ENCODE measurements around the gene CACNB4. TPM values are rescaled to one million over a fixed set of nuclear protein-coding genes. Genes with fewer than 3 reads are reported as not detected.

Gene CACNB4
- total RNA-seq, 1 experiment from 2014 or later: 0.19 TPM

DNA sequence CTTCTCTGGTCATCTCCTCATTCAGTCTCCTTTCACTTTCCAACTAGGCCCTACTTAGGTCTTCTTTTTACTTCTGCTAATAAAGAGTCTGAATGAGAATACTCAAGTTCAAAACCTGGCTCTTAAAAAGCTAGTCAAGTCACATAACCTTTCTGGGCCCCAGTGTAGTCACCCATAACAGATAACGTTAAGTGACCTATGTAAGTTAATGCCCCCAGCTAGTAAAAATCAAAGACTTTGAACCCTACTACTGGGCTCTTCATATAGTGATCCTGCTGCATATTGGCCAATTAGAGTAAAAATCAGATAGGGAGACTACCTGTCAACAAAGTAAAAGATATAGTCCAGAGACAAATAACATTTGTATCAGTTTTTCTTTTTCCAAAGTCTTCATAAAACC lies 288.4 kb downstream of the CACNB4 start:
- no peak for DNase-seq (ENCODE audit: low spot score)
- POLR2A ChIA-PET (ENCODE audit: low non-redundant PET): no interaction called here
- BruUV-seq (replicated peaks): no TSS peak
- no peaks in the 10 kb centered on the region for H3K27me3 ChIP-seq (replicated peaks; ENCODE audit: insufficient read depth, low read depth, low read length, poor library complexity)
- intact Hi-C loops (cut with micrococcal nuclease; ENCODE audit: unreplicated experiment): no loop called here
- H3K9me3 ChIP-seq (ENCODE audit: low read depth, low read length, poor library complexity, severe bottlenecking): no peaks in the 10 kb centered on the region
- no peak overlapping the region for H3K4me3 ChIP-seq (ENCODE audit: low read depth, low read length, poor library complexity, severe bottlenecking)
- H3K27ac ChIP-seq (ENCODE audit: low read depth, low read length, poor library complexity, severe bottlenecking): no peak overlapping the region
- H3K36me3 ChIP-seq (ENCODE audit: insufficient read depth, low read length, poor library complexity, severe bottlenecking): peaks cover 42% of the 10 kb centered on the region
- CTCF ChIA-PET: no interaction called here
- no peaks in the 10 kb centered on the region for H3K4me1 ChIP-seq (ENCODE audit: insufficient read depth, low read length, poor library complexity, severe bottlenecking)
- TF ChIP-seq, protein P1, sequence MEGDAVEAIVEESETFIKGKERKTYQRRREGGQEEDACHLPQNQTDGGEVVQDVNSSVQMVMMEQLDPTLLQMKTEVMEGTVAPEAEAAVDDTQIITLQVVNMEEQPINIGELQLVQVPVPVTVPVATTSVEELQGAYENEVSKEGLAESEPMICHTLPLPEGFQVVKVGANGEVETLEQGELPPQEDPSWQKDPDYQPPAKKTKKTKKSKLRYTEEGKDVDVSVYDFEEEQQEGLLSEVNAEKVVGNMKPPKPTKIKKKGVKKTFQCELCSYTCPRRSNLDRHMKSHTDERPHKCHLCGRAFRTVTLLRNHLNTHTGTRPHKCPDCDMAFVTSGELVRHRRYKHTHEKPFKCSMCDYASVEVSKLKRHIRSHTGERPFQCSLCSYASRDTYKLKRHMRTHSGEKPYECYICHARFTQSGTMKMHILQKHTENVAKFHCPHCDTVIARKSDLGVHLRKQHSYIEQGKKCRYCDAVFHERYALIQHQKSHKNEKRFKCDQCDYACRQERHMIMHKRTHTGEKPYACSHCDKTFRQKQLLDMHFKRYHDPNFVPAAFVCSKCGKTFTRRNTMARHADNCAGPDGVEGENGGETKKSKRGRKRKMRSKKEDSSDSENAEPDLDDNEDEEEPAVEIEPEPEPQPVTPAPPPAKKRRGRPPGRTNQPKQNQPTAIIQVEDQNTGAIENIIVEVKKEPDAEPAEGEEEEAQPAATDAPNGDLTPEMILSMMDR (conservative IDR thresholded peaks at IDR 0.05; ENCODE audit: low read depth, low read length): no peak
- no peak for TF ChIP-seq EZH2 (IDR thresholded peaks at IDR 0.05; ENCODE audit: borderline replicate concordance, low read depth, low read length, poor library complexity, severe bottlenecking)

DNA sequence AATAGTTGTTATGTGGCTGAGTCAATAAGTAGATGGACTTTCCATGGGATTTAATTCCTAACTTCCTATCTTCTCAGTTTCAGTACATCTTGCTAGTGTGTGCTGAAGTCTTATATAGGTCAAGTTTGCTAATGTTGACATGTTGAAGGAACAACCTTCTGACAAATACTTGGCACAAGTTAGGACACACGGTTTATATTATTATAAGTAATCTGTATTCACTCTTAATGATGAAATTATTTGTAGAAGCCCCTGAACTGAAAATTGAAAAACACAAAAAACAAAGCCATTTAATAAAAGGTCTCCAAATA lies 289.8 kb downstream of the CACNB4 start:
- Histone ChIP-seq H3K36me3 (ENCODE audit: insufficient read depth, low read length, poor library complexity, severe bottlenecking) (peaks cover 49% of the 10 kb centered on the region), H3K9me3 (ENCODE audit: low read depth, low read length, poor library complexity, severe bottlenecking) (no peaks in the 10 kb centered on the region), H3K4me3 (ENCODE audit: low read depth, low read length, poor library complexity, severe bottlenecking) (no peak overlapping the region), H3K4me1 (ENCODE audit: insufficient read depth, low read length, poor library complexity, severe bottlenecking) (no peaks in the 10 kb centered on the region), H3K27ac (ENCODE audit: low read depth, low read length, poor library complexity, severe bottlenecking) (no peak overlapping the region), H3K27me3 (replicated peaks; ENCODE audit: insufficient read depth, low read depth, low read length, poor library complexity) (no peaks in the 10 kb centered on the region)
- no peak for DNase-seq (ENCODE audit: low spot score)
- ChIA-PET POLR2A (ENCODE audit: low non-redundant PET) (no interaction called here), CTCF (no interaction called here)
- intact Hi-C loops (cut with micrococcal nuclease; ENCODE audit: unreplicated experiment): no loop called here
- TF ChIP-seq EZH2 (IDR thresholded peaks at IDR 0.05; ENCODE audit: borderline replicate concordance, low read depth, low read length, poor library complexity, severe bottlenecking): no peak
- TF ChIP-seq, protein P1 (conservative IDR thresholded peaks at IDR 0.05; ENCODE audit: low read depth, low read length): no peak
- no TSS peak for BruUV-seq (replicated peaks)

DNA sequence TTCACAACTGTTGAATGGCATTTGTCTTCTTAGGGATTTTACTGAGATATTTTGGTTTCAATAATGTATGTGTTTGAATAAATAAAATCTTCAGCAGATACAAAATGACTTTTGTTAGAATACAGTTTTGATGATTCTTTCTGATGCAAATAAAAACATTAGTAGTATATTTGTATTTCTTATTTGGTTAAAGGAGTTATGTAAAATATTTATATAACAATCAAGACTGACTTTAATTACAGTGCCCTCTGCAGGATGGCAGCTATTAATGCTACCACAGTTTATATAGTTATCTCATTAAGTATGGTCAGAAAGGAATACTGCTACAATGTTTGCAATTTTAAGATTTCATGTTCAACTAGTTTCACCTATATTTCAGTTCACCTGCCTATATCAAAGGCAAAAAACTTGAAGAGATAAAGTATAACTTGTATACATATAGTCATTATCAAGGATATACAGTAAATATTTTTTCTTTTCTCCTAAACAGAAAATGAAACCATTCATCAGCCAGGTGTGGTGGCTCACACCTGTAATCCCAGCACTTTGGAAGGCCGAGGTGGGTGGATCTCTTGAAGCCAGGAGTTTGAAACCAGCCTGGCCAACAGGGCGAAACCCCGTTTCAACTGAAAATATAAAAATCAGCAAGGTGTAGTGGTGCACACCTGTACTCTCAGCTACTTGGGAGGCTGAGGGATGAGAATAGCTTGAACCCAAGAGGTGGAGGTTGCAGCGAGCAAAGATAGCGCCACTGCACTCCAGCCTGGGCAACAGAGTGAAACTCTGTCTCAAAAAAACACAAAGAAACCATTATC lies 290.4 kb downstream of the CACNB4 start:
- TF ChIP-seq EZH2 (IDR thresholded peaks at IDR 0.05; ENCODE audit: borderline replicate concordance, low read depth, low read length, poor library complexity, severe bottlenecking): no peak
- TF ChIP-seq, protein P1 (conservative IDR thresholded peaks at IDR 0.05; ENCODE audit: low read depth, low read length): peak; percentile 78
- ChIA-PET POLR2A (ENCODE audit: low non-redundant PET) (interaction anchor here (0.6 kb wide), 1 partner anchor 43 kb away, joined by 4 read pairs; no protein-coding TSS in a partner anchor), CTCF (interaction anchor here (0.6 kb wide), 1 partner anchor 136 kb away, joined by 8 read pairs; no protein-coding TSS in a partner anchor)
- H3K27ac ChIP-seq (ENCODE audit: low read depth, low read length, poor library complexity, severe bottlenecking): no peak overlapping the region
- H3K27me3 ChIP-seq (replicated peaks; ENCODE audit: insufficient read depth, low read depth, low read length, poor library complexity): no peaks in the 10 kb centered on the region
- peak; percentile 34 for DNase-seq (ENCODE audit: low spot score)
- H3K9me3 ChIP-seq (ENCODE audit: low read depth, low read length, poor library complexity, severe bottlenecking): no peaks in the 10 kb centered on the region
- H3K36me3 ChIP-seq (ENCODE audit: insufficient read depth, low read length, poor library complexity, severe bottlenecking): peaks cover 43% of the 10 kb centered on the region
- H3K4me1 ChIP-seq (ENCODE audit: insufficient read depth, low read length, poor library complexity, severe bottlenecking): no peaks in the 10 kb centered on the region
- H3K4me3 ChIP-seq (ENCODE audit: low read depth, low read length, poor library complexity, severe bottlenecking): no peak overlapping the region
- intact Hi-C loops (cut with micrococcal nuclease; ENCODE audit: unreplicated experiment): no loop called here
- no TSS peak for BruUV-seq (replicated peaks)

Data from A673 (cell line).